Measurements from ENCODE around the gene AKAP13. TPM values are rescaled to one million over a fixed set of nuclear protein-coding genes. Genes with fewer than 3 reads are reported as not detected.

AKAP13 gene
- polyA plus RNA-seq, 2 of the 4 experiments (the other 2 are of a cell fraction): 20.4 to 28.8 TPM

- TF ChIP-seq REST (IDR thresholded peaks at IDR 0.05) (no peak), ATOH8 (CRISPR knock-in tag; IDR thresholded peaks at IDR 0.05; ENCODE audit: low read depth) (no peak), ELK1 (IDR thresholded peaks at IDR 0.05; ENCODE audit: low read depth, low read length) (no peak), MYC (IDR thresholded peaks at IDR 0.05; ENCODE audit: borderline replicate concordance, low read length) (no peak)
Measured at GRCh38 chr15:85657132-85657531, 276.7 kb downstream of the AKAP13 start (continued).

GRCh38 chr15:85658816-85659215 is 278.4 kb downstream of the AKAP13 start:
- CTCF ChIA-PET: interaction anchor here (1.3 to 3.1 kb wide), 4 partner anchors 10 to 13 kb away, joined by 3 to 14 read pairs (median 4); no protein-coding TSS in a partner anchor

GRCh38 chr15:85661859-85662258 is 281.5 kb downstream of the AKAP13 start:
- peaks cover 5% of the 10 kb centered on the region for H3K4me1 ChIP-seq
- TF ChIP-seq ZSCAN20 (CRISPR knock-in tag; IDR thresholded peaks at IDR 0.05): no peak
- no peak for TF ChIP-seq HOXB13 (CRISPR knock-in tag; IDR thresholded peaks at IDR 0.05; ENCODE audit: low read depth)
- no peak for TF ChIP-seq EP300 (IDR thresholded peaks at IDR 0.05)
- no peak for TF ChIP-seq ZFP36 (IDR thresholded peaks at IDR 0.05; ENCODE audit: borderline replicate concordance, partially characterized antibody)
- no peak for TF ChIP-seq BCL3 (IDR thresholded peaks at IDR 0.05)
- no peak for TF ChIP-seq EHMT2 (IDR thresholded peaks at IDR 0.05; ENCODE audit: low read depth)
- no peak for TF ChIP-seq MYC (IDR thresholded peaks at IDR 0.05; ENCODE audit: borderline replicate concordance, low read length)
- no peak for TF ChIP-seq HEYL (CRISPR knock-in tag; IDR thresholded peaks at IDR 0.05)
- no peak for TF ChIP-seq RARB (CRISPR knock-in tag; IDR thresholded peaks at IDR 0.05)
- TF ChIP-seq E2F6 (IDR thresholded peaks at IDR 0.05; ENCODE audit: borderline replicate concordance, low read depth): no peak
- TF ChIP-seq NFE2L2 (conservative IDR thresholded peaks at IDR 0.05; ENCODE audit: low read length): no peak
- TF ChIP-seq CHD2 (IDR thresholded peaks at IDR 0.05; ENCODE audit: low read length, partially characterized antibody): no peak
- TF ChIP-seq RCOR1 (IDR thresholded peaks at IDR 0.05; ENCODE audit: low read depth, low read length): no peak
- no peak for TF ChIP-seq RNF2 (IDR thresholded peaks at IDR 0.05; ENCODE audit: borderline replicate concordance, low read depth)
- TF ChIP-seq NPAS2 (CRISPR knock-in tag; IDR thresholded peaks at IDR 0.05; ENCODE audit: borderline replicate concordance): no peak
- no peak for TF ChIP-seq RAD21 (conservative IDR thresholded peaks at IDR 0.05 in 1 of 2, IDR thresholded peaks at IDR 0.05 in 1 of 2)
- TF ChIP-seq SREBF2 (IDR thresholded peaks at IDR 0.05): no peak

More at GRCh38 chr15:85658816-85659215, 278.4 kb downstream of the AKAP13 start:
- no peak for TF ChIP-seq USF2 (IDR thresholded peaks at IDR 0.05)
- no peak for TF ChIP-seq NPAS2 (CRISPR knock-in tag; IDR thresholded peaks at IDR 0.05; ENCODE audit: borderline replicate concordance)
- TF ChIP-seq FOSB (CRISPR knock-in tag; IDR thresholded peaks at IDR 0.05): no peak
- TF ChIP-seq ZC3H11A (IDR thresholded peaks at IDR 0.05): no peak
- TF ChIP-seq RCOR1 (IDR thresholded peaks at IDR 0.05; ENCODE audit: low read depth, low read length): no peak
- TF ChIP-seq PHF8 (IDR thresholded peaks at IDR 0.05; ENCODE audit: borderline replicate concordance, low read depth): no peak
- no peak for TF ChIP-seq HOXA7 (CRISPR knock-in tag; IDR thresholded peaks at IDR 0.05)
- TF ChIP-seq ZFP36 (IDR thresholded peaks at IDR 0.05; ENCODE audit: borderline replicate concordance, partially characterized antibody): no peak
- no peak for TF ChIP-seq JUN (IDR thresholded peaks at IDR 0.05)
- no peak for TF ChIP-seq NR3C1 (IDR thresholded peaks at IDR 0.05)
- TF ChIP-seq POLR2A (IDR thresholded peaks at IDR 0.05; ENCODE audit: low read length): no peak
- no peak overlapping the region for H3K4me3 ChIP-seq
- H3K4me1 ChIP-seq: no peaks in the 10 kb centered on the region
- DNase-seq (ENCODE audit: low read depth in 1 of 2, low spot score in 1 of 2): no peak
- H3K27ac ChIP-seq: no peak overlapping the region
- ATAC-seq: no peak
- no peak for FAIRE-seq
- POLR2A ChIA-PET: no interaction called here
- H3K9me3 ChIP-seq: no peaks in the 10 kb centered on the region
- 88% methylated on average over 3 of the region's 3 CpGs for WGBS (ENCODE audit: missing lambda C conversion rate)
- H3K4me2 ChIP-seq: no peak overlapping the region

More at GRCh38 chr15:85661859-85662258, 281.5 kb downstream of the AKAP13 start:
- Histone ChIP-seq H3K27ac (no peak overlapping the region), H3K9me3 (no peaks in the 10 kb centered on the region), H3K4me3 (no peak overlapping the region), H3K4me2 (no peak overlapping the region)
- POLR2A ChIA-PET: no interaction called here
- CTCF ChIA-PET: no interaction called here
- ATAC-seq (no peak), FAIRE-seq (no peak), DNase-seq (ENCODE audit: low read depth in 1 of 2, low spot score in 1 of 2) (no peak)
- WGBS (ENCODE audit: missing lambda C conversion rate): 95% methylated on average over 3 of the region's 3 CpGs
